ENCODE results near the gene KCNQ1. TPM values are rescaled to one million over a fixed set of nuclear protein-coding genes. Genes with fewer than 3 reads are reported as not detected.

Gene KCNQ1
- total and polyA plus RNA-seq, 9 of the 15 experiments (the other 6 are each of a cell fraction or from before 2014, with no cell fraction given) = 0.44 TPM; not detected in 8

- ChIA-PET CTCF (ENCODE audit: low intra/inter-chr PET ratio) (interaction anchor here (0.6 kb wide), 1 partner anchor 1051 kb away, joined by 3 read pairs; no protein-coding TSS in a partner anchor), POLR2A (interaction anchor here (0.8 to 1.0 kb wide), 2 partner anchors 53 to 172 kb away, joined by 3 read pairs; no protein-coding TSS in a partner anchor)
- H3K4me3 ChIP-seq = no peak overlapping the region
- 82% methylated on average over 8 of the region's 9 CpGs for WGBS (ENCODE audit: insufficient coverage, low coverage, missing lambda C conversion rate)
- no TSS peak for BruUV-seq (replicated peaks)
- DNase-seq (ENCODE audit: extremely low read depth in 1 of 4, low spot score in 3 of 4) (no peak), FAIRE-seq (no peak), ATAC-seq (no peak)
- no peak overlapping the region for H3K27ac ChIP-seq (ENCODE audit: extremely low read depth, low read depth, low read length)
- H3K4me2 ChIP-seq (ENCODE audit: insufficient read depth, low read length) = no peak overlapping the region
- in situ Hi-C loops (cut with MboI) (no loop called here), intact Hi-C loops (cut with micrococcal nuclease) (no loop called here)
- H3K4me1 ChIP-seq (replicated peaks in 1 of 2; ENCODE audit: control insufficient read depth in 2 of 2, insufficient read depth in 2 of 2, low read length in 2 of 2) = peaks cover 43 to 69% of the 10 kb centered on the region in 2 experiments
- H3K79me2 ChIP-seq (ENCODE audit: control insufficient read depth, insufficient read depth, low read length) = no peaks in the 10 kb centered on the region
- no peaks in the 10 kb centered on the region for H3K9me3 ChIP-seq (replicated peaks; ENCODE audit: control insufficient read depth, insufficient read depth, low read depth, low read length)
- H4K20me1 ChIP-seq (replicated peaks; ENCODE audit: control insufficient read depth, insufficient read depth, low read length) = no peaks in the 10 kb centered on the region
- no peaks in the 10 kb centered on the region for H3K27me3 ChIP-seq (ENCODE audit: control insufficient read depth in 2 of 2, insufficient read depth in 2 of 2, low read length in 2 of 2)
- TF ChIP-seq MCM3 (IDR thresholded peaks at IDR 0.05) = no peak
- TF ChIP-seq ZNF445 (CRISPR knock-in tag; IDR thresholded peaks at IDR 0.05; ENCODE audit: low read depth) = no peak
- no peak for TF ChIP-seq CHCHD3 (CRISPR knock-in tag; IDR thresholded peaks at IDR 0.05)
- TF ChIP-seq, protein P1, sequence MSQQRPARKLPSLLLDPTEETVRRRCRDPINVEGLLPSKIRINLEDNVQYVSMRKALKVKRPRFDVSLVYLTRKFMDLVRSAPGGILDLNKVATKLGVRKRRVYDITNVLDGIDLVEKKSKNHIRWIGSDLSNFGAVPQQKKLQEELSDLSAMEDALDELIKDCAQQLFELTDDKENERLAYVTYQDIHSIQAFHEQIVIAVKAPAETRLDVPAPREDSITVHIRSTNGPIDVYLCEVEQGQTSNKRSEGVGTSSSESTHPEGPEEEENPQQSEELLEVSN (IDR thresholded peaks at IDR 0.05; ENCODE audit: borderline replicate concordance in 1 of 2, extremely low read depth in 1 of 2, insufficient read depth in 1 of 2, insufficient read length in 1 of 2, low read depth in 1 of 2, low read length in 1 of 2, poor library complexity in 1 of 2, severe bottlenecking in 1 of 2) = no peak
- no peak for TF ChIP-seq FOXA1 (IDR thresholded peaks at IDR 0.05; ENCODE audit: borderline replicate concordance)
- TF ChIP-seq ZNF584 (CRISPR knock-in tag; IDR thresholded peaks at IDR 0.05; ENCODE audit: low read depth) = no peak
- TF ChIP-seq POU5F1 (IDR thresholded peaks at IDR 0.05; ENCODE audit: borderline replicate concordance, low read depth, low read length, partially characterized antibody) = no peak
- TF ChIP-seq, protein P2, sequence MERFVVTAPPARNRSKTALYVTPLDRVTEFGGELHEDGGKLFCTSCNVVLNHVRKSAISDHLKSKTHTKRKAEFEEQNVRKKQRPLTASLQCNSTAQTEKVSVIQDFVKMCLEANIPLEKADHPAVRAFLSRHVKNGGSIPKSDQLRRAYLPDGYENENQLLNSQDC (CRISPR knock-in tag; IDR thresholded peaks at IDR 0.05) = no peak
- H2AFZ ChIP-seq (ENCODE audit: low read depth, low read length) = no peak overlapping the region
- H3K9me1 ChIP-seq (ENCODE audit: control insufficient read depth, insufficient read depth, low read length) = no peaks in the 10 kb centered on the region
- no peaks in the 10 kb centered on the region for H3K36me3 ChIP-seq (ENCODE audit: control insufficient read depth, insufficient read depth, low read length)
- H3K9ac ChIP-seq (ENCODE audit: insufficient read depth in 1 of 2, low read depth in 2 of 2, low read length in 2 of 2) = 0 out of 4 replicates have a peak overlapping the region, but pooled peaks of 1 of the 2 experiments have one; percentile 8
Observed at GRCh38 chr11:2744166-2744565, 299.4 kb downstream of the KCNQ1 start.
